ENCODE measurements around the gene TRMO. TPM values are rescaled to one million over a fixed set of nuclear protein-coding genes. Genes with fewer than 3 reads are reported as not detected.

TRMO gene
- total RNA-seq, 1 donor from 2014 or later = 18.6 TPM

GRCh38 chr9:97904725-97905124 is 17.6 kb downstream of the TRMO start:
- no peak for DNase-seq (ENCODE audit: low read depth)

DNA sequence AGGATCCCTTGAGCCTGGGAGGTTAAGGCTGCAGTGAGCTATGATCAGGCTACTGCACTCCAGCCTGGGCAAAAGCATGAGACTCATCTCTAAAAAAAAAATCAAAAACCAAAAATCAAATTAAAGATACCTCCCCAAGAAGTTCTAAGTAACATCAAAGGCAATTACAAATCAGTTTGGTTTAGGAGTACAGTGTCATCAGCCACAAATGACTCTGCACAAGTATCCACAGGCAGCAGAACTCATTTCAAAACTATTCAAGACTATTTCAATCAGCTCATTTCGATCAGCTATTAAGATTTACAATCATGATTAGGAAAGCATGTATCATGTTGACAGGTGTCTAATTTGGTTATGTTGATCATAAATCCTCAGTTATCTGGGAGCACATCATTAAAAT is 19.1 kb downstream of the TRMO start:
- no peak for DNase-seq (ENCODE audit: low read depth)

DNA sequence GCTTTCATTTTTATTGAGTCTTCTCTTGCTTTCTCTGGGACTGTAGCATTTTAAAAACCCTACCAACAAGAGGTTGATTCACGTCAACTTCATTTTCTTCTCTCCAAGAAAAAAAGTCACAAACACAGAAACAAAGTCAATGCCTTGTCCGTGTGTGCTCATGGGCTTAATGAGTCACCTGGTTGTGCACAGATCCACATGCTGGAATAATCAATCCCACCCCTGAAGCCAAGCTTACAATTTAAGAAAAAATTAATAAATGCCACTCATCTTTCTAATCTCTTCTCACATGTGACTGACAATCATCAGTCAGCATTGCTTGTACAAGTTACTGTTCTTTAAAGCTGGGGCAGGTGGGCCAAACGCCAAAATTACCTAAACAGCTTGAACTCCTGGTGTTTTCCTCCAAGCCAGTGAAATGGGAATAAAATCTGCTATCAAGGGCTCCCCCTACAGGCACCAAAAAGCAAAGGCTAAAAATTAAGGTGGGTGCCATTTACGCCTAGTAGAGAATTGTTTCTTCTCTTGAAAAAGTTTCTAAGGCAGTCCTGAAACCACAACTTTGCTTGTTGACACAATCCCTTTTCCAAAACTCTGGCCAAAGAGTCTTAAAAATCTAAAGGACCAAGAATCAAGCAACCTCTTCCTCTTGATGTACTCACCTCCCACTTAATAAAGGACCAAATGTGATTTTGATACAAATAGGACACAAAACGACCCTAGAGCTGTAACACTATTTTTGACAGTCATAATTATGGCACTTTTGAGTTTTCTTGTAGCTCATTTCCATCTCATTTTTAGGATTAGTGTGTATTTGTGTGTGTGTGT is 21.3 kb downstream of the TRMO start:
- peak; percentile 57 for DNase-seq (ENCODE audit: low read depth)

GRCh38 chr9:97900103-97900737 is 22.1 kb downstream of the TRMO start:
- no peak for DNase-seq (ENCODE audit: low read depth)

DNA sequence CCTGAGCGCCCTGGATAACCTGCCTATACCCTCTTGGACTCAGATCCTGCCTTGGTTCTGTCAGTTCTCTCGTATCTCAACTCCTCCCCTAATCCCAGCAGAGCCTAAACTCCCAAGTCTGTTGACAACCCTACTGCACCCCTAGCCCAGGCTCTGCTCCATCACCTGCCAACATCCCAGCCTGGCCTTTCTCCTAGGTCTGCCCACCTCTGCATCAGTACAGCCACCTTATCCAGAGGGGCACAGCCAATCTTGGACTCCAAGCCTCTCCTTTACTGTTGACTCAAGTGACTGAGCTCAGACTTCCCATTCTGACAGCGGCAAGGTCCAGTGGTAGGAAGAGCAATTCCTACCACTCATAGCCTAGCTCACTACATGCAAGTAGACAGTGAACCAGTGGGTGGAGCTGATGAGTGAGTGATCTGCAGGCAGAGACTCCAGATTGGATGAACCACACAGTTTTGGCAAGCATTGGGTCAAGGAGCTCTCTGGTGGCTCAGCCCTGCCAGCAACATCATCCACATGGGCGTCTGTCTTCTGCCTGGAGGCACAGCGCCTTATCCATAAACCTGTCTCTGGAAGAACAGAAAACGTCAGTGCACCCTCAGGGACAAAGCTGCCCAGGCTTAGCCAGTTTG is 26.5 kb downstream of the TRMO start:
- no peak for DNase-seq (ENCODE audit: low read depth)

DNA sequence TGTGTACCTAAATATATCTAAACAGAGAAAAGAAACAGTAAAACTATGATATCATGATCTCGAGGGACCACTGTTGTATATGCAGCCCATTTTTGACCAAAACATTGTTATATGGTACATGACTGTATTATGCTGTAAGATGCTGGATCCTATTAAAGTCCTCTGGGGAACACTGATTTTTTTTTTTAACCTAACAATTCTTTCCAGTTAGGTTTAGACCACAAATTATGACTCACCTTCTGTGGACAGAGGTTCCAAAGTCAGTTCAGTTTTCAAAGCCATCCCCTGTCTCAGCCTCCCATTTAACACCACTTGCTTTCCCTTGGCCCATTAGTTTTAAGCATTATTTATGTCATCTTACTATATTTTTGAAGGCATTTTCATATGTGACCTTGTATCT is 27.1 kb downstream of the TRMO start:
- DNase-seq (ENCODE audit: low read depth) = no peak

DNA sequence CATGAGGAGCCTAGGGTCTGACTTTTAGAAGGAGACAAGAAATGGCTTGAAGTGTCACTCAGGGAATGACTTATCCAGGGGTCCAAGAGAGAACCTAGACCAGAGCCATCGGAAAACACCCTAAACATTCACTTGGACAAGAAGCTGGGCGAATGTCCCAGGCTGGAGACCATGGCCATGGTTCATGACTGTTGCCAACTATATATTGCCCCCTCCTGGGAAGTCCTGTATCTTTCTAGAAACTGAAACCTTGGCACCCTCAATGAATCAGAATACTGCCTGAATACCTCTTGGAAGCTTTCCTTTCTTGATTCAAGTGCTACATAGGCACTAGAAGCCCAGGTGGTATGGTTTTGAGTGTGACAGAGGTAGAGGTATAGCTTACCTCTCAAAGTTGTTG is 29.9 kb downstream of the TRMO start:
- DNase-seq (ENCODE audit: low read depth) = no peak

GRCh38 chr9:97891736-97892135 is 30.6 kb downstream of the TRMO start:
- DNase-seq (ENCODE audit: low read depth) = no peak

DNA sequence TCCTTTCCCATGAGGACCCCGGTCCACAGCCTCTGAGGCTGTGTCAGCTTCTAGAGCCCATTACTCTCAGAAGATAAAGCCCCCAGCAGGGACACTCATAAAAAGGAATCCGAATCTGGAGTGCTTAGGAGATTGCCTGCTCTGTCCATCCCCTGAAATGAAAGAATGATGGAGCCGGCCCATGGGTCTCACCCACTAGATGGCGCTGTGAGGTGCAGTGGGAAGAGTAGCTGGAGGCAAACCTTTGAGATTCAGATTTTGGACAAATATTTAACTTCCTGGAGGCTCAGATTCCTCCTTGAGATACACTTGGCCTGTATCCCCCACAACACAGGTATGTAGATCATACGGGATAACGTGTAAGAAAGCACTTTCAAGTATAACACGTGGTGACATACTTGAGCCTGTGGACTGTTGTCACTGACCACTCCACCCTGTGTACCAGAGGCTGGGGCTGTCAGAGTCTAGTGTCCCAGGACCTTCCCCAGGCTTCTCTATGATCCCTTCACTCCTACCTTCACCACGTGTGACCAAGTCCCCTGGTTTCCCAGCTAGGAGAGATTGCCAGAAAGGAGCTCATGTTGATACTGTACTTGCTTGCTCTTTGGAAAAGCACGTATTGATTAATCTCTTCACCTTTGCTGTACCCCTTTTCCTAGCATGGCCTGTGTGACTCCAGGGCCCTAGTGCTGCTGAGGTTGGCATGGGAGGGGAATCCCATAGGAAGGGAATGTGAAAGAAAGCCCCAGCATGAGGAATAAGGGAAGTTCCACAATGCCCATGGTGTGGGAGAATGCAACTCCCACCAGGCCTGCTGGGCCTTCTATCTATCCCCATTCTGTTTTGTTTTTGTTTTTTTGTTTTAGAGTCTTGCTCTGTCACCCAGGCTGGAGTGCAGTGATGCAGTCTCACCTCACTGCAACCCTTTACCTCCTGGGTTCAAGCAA is 32.1 kb downstream of the TRMO start:
- peak; percentile 19 for DNase-seq (ENCODE audit: low read depth)

DNA sequence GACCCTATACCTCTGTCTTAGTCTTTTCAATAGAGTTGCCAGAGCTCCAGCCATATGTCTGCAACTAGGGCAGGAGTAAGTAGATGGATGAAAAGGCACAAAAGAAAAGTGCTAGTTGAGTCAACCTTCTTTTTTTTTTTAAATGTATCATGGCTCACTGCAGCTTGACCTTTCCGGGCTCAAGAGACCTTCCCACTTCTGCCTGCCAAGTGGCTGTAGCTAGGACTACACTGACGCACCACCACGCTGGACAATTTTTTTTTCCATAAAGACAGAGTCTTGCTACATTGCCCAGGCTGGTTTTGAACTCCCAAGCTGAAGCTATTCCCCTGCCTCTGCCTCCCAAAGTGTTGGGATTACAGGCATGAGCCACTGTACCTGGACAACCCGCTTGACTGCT is 42.0 kb downstream of the TRMO start:
- no peak for DNase-seq (ENCODE audit: low read depth)

DNA sequence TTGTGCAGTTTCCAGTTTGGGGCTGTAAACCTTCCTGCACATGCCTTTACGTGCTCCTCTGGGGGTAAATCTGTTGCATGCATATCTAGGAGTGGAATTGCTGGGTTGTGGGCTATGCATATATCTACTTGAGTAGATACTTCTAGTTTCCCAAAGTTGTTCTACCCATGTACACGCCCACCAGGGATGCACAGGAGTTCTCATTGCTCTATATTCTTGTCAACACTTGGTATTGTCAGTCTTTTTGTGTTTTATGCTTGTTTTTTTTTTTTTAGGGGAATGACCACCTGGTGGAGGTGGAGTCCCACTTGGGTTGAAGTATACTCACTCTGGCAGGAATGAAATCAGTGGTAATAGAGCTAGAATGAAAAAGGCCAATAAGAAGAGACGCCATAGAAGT is 46.2 kb downstream of the TRMO start:
- no peak for DNase-seq (ENCODE audit: low read depth)

DNA sequence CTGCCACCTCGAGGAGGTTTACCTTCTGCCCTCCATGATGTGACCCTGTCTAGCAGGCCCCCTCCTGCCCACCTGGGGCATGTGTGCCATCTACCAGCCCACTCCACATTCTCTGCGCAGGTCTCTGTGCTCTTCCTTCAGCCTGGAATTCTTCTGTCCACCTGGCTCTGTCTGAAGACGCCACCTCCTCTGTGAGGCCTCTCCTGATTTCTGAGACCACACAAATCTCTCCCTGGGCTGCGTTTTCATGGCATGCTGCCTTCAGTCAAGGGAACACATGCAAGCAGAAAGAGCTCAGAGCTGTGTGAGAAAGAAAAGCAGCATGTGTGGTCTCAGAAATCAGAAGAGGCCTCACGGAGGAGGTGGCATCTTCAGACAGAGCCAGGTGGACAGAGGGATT is 47.2 kb downstream of the TRMO start:
- DNase-seq (ENCODE audit: low read depth) = no peak

DNA sequence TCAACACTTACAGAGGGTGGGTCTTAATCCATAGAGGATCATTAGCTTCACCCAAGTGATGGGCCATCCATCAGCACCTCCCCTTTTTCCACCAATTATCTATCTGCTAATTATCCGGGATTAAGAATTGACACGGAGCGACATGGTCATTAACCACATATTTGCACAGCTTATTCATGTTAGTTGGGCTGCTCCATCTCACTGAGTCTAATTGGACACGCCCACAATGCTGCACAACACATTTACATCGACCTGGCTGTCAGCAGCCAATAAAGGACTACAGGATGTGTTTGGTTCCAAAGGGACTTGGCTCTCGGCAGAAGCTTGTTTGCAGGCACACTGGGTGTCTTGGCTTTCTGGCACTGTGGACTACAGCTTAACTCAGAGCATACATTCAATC is 47.7 kb downstream of the TRMO start:
- DNase-seq (ENCODE audit: low read depth) = no peak

- peak; percentile 33 for DNase-seq (ENCODE audit: low read depth)
Measured at GRCh38 chr9:97873882-97874281, 48.4 kb downstream of the TRMO start.

DNA sequence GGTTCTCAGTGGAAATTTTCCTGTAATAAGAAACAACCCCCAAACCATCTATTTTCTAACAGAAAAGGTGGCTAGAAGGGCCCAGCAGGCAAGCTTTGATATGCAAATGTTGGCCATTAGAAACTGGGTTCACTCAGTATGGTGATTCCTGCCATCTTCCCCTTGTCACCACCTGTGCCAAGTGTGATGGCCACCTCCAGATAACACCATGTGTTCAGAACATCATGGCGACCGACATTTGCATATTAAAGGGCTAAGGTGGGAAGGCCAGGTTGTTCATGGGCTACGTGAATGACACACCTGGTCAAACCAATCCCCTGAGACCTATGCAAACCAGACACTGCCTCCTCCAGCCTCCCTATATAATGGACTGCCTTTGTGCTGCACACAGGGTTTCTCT is 48.9 kb downstream of the TRMO start:
- DNase-seq (ENCODE audit: low read depth) = no peak

- DNase-seq (ENCODE audit: low read depth) = no peak
Measured at GRCh38 chr9:97868859-97869258, 53.4 kb downstream of the TRMO start.

DNA sequence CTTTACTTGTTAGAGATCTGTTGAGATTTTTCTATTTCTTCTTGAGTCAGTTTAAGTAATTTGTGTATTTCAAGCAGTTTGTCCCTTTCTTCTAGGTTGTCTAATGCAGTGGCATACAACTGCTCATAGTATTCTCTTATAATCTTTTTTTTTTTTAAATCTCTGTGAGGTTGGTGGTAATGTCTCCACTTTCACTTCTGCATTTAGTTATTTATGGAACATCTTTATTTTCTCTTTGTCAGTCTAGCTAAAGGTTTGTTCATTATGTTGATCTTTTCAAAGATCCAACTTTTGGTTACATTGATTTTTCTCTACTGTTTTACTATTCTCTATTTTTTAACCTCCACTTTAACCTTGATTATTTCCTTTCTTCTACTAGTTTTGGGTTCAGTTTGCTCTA is 55.5 kb downstream of the TRMO start:
- DNase-seq (ENCODE audit: low read depth) = no peak

DNA sequence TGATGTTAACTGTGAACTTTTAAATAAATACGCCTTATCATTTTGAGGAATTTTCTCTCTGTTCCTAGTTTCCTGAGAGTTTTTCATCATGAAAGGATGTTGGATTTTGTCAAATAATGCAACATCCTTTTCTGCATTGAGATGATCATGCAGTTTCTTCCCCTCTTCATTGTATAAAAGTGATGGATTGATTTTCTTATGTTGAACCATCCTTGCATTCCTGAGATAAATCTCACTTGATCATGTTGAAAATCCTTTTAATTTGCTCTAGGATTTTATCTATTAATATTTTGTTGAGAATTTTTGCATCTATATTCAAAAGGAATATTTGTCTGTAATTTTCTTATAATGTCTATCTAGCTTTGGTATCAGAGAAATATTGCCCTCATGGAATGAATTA is 56.0 kb downstream of the TRMO start:
- no peak for DNase-seq (ENCODE audit: low read depth)

- DNase-seq (ENCODE audit: low read depth) = no peak
Measured at GRCh38 chr9:97864396-97864795, 57.9 kb downstream of the TRMO start.

- no peak for DNase-seq (ENCODE audit: low read depth)
Measured at GRCh38 chr9:97863314-97863713, 59.0 kb downstream of the TRMO start.

DNA sequence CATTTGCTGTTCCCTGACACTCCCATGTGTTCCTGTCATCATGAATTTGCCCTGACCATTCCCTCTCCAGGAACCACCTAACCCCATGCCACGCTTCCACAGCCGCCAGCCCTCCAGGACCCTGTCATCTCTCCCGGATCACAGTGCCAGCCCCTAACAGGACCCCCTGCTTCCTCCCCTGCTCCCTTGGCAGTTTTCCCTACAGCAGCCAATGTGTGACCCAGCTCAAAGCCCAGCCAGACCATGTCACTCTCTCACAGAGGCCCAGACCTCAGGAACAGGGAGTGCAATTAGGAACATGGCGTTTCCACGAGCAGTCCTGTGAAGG is 61.2 kb downstream of the TRMO start:
- DNase-seq (ENCODE audit: low read depth) = no peak

Measured in myocyte (in vitro differentiated cells).